A673 (cell line): ENCODE measurements around the gene IRF6. TPM values are rescaled to one million over a fixed set of nuclear protein-coding genes. Genes with fewer than 3 reads are reported as not detected.

Source experiments
- BruUV-seq: library from RNA; stranded (reverse); fragments of 400-500 nt; replicated peaks from 2 replicates; lab custom pipeline; 2021; lab: Mats Ljungman, UMichigan
- CTCF ChIA-PET: fragments of 300-600 bp; sonication (Branson Sonifier 250); formaldehyde crosslinking; loops from one replicate; lab custom pipeline; 2022; ENCODE audit warnings: antibody characterized with exemption; lab: Charles Lee
- POLR2A ChIA-PET: fragments of 300-600 bp; sonication (Branson Sonifier 250); formaldehyde crosslinking; loops from one replicate; lab custom pipeline; 2022; ENCODE audit warnings: antibody characterized with exemption; ENCODE audit not compliant: low non-redundant PET; lab: Charles Lee
- DNase-seq: peaks from one replicate; pipeline ENCODE4 v3.0.0-alpha.2; 2015; ENCODE audit warnings: low spot score
- H3K27ac ChIP-seq: fragments of 200-600 bp; sonication (generic); 2 replicates; pipeline ENCODE4 v1.5.1; 2016; ENCODE audit warnings: mixed run types, low read depth, mild to moderate bottlenecking, mixed read lengths, antibody characterized with exemption, low read length; ENCODE audit not compliant: poor library complexity, severe bottlenecking
- H3K27me3 ChIP-seq: fragments of 200-600 bp; sonication (generic); replicated peaks from 2 replicates; pipeline ENCODE4 v1.6.1; 2017; ENCODE audit warnings: mixed run types, low read depth, mild to moderate bottlenecking, mixed read lengths, antibody characterized with exemption, low read length; ENCODE audit not compliant: insufficient read depth, poor library complexity
- H3K36me3 ChIP-seq: fragments of 200-600 bp; sonication (generic); 2 replicates; pipeline ENCODE4 v1.6.1; 2016; ENCODE audit warnings: mixed run types, mild to moderate bottlenecking, mixed read lengths, antibody characterized with exemption, low read length; ENCODE audit not compliant: insufficient read depth, poor library complexity, severe bottlenecking
- H3K4me1 ChIP-seq: fragments of 200-600 bp; sonication (generic); 2 replicates; pipeline ENCODE4 v1.6.1; 2017; ENCODE audit warnings: mixed run types, mild to moderate bottlenecking, mixed read lengths, antibody characterized with exemption, low read length; ENCODE audit not compliant: insufficient read depth, poor library complexity, severe bottlenecking
- H3K4me3 ChIP-seq: fragments of 200-600 bp; sonication (generic); 2 replicates; pipeline ENCODE4 v1.5.1; 2016; ENCODE audit warnings: low read depth, mixed run types, mild to moderate bottlenecking, mixed read lengths, low read length; ENCODE audit not compliant: poor library complexity, severe bottlenecking
- H3K9me3 ChIP-seq: fragments of 200-600 bp; sonication (generic); 2 replicates; pipeline ENCODE4 v1.6.1; 2016; ENCODE audit warnings: mixed run types, low read depth, mild to moderate bottlenecking, mixed read lengths, antibody characterized with exemption, low read length; ENCODE audit not compliant: poor library complexity, severe bottlenecking
- CTCF ChIP-seq: fragments of 300-800, 200-600 bp; sonication (generic); conservative IDR thresholded peaks from 2 replicates; pipeline ENCODE4 v1.5.1; 2017; ENCODE audit warnings: low read depth, mild to moderate bottlenecking, antibody characterized with exemption, low read length, moderate library complexity, mixed read lengths
- EZH2 ChIP-seq: fragments of 200-600 bp; sonication (generic); IDR thresholded peaks from 2 replicates; pipeline ENCODE4 v1.6.1; 2017; ENCODE audit warnings: borderline replicate concordance, low read depth, mild to moderate bottlenecking, mixed read lengths, antibody characterized with exemption, low read length; ENCODE audit not compliant: poor library complexity, severe bottlenecking
- intact Hi-C: fragments of 100-400 bp; cut with micrococcal nuclease; formaldehyde crosslinking; loops from one replicate; pipeline ENCODE4 v1.10.0; 2022; ENCODE audit not compliant: unreplicated experiment
- total RNA-seq: library from RNA; stranded (reverse); gene quantifications from 2 replicates; pipeline ENCODE4 v1.2.3, GENCODE V29; 2021

Gene IRF6
- total RNA-seq, 1 experiment from 2014 or later: 0.17 TPM

- intact Hi-C loops: no loop called here
- ChIA-PET POLR2A (no interaction called here), CTCF (no interaction called here)
- no TSS peak for BruUV-seq
- Histone ChIP-seq H3K4me3 (no peak overlapping the region), H3K4me1 (no peaks in the 10 kb centered on the region), H3K36me3 (no peaks in the 10 kb centered on the region), H3K9me3 (no peaks in the 10 kb centered on the region), H3K27me3 (no peaks in the 10 kb centered on the region), H3K27ac (no peak overlapping the region)
- no peak for DNase-seq
- TF ChIP-seq CTCF: no peak
These were observed 8.0 kb upstream of the IRF6 start for GRCh38 chr1:209813902-209814301.

DNA sequence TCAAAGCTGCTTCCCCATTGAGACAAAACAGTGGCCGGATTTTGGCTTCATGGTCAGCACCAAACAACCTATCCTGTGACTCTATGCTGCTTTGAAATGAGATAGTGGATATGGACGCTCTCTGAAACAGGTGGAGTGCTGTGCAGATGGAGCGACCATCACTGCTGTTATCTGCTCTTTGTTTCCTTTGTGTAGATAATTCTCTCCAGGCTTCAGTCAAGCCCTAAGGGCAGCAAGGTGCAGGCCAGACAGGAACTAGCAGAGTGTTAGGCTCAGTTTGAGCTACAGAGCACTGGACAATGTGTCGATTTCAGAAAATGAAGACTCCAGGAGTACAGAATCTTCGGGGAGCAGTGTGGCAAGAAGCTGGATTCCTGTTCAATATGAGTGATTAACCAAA, 4.8 kb upstream of the IRF6 start:
- Histone ChIP-seq H3K27me3 (no peaks in the 10 kb centered on the region), H3K9me3 (no peaks in the 10 kb centered on the region), H3K4me3 (no peak overlapping the region), H3K27ac (no peak overlapping the region), H3K4me1 (peaks cover 6% of the 10 kb centered on the region), H3K36me3 (no peaks in the 10 kb centered on the region)
- intact Hi-C loops: no loop called here
- no TSS peak for BruUV-seq
- POLR2A ChIA-PET: no interaction called here
- no peak for DNase-seq
- CTCF ChIA-PET: no interaction called here
- no peak for TF ChIP-seq EZH2
- TF ChIP-seq CTCF: no peak

DNA sequence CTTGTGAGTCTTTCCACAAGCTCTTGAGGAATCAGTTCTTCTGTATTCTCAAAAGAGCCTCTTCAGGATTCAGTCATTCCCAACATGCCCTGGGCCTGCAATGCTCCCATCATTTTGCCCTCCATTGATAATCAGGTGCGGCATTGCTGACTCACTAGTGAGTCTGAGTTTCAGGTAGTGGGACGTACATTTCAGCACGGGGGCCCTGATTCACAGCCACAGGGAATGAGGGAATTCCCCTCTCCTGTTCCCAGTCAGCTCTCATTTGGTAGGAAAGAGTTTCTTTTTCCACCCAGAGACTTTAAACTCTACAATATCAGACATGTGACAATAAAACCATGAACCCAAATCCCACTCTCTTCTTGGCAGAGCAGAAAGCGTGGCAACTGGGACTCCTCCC, 3.7 kb upstream of the IRF6 start:
- no peak for TF ChIP-seq CTCF
- no peak for TF ChIP-seq EZH2
- peaks cover 7% of the 10 kb centered on the region for H3K4me1 ChIP-seq
- POLR2A ChIA-PET: no interaction called here
- H3K36me3 ChIP-seq: no peaks in the 10 kb centered on the region
- intact Hi-C loops: no loop called here
- CTCF ChIA-PET: no interaction called here
- BruUV-seq: no TSS peak
- no peak for DNase-seq
- no peak overlapping the region for H3K4me3 ChIP-seq
- H3K27ac ChIP-seq: no peak overlapping the region
- no peaks in the 10 kb centered on the region for H3K27me3 ChIP-seq
- no peaks in the 10 kb centered on the region for H3K9me3 ChIP-seq
